GM21447 (cell line): ENCODE data around the gene PXN.
"Not testable (repeated sequence)": the region's sequence is repeated elsewhere in the genome, so short reads cannot be mapped to it uniquely, and the experiment has no call there.

Source experiments
- ATAC-seq: cut with Tn5 transposase; IDR thresholded peaks from one replicate; pipeline ENCODE4 v1.9.1; 2021; ENCODE audit not compliant: unreplicated experiment

PXN gene

GRCh38 chr12:120227233-120228040 is 38.1 kb downstream of the PXN start:
- no peak for ATAC-seq

DNA sequence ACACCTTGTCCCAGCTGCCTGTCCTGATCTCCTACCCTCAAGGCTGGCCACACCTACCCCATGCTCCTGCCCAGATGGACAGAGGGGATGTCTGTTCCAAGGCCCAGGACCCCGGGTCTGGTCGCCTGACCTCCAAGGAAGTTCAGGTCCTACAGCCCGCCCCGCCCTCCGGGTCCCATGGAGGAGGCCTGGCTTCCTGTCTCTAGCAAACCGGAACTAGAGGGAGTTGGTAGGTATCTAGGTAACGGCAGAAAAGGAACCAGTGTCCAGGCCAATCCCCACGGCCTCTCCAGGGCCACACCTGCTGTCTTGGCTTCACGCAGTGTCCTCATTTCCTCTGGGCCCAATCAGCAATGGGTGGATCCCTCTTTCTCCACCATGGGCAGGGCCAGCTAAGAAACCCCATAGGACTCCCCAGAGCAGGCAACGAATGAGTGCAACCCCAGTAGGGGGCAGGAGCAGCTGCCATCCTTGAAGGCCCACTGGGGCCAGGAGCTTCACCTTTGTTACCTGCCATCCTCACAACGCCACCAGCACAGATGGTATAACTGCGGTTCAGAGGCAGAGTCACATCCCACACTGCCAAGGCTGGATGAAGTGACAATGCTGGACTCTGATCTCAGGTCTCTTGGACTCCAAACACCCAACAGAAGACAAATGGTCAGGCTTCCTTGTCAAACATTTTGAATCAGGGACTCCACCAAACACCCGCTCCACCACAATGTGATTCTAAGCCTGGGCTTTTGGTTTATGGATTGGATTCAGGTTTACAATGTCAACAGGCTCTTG is 39.5 kb downstream of the PXN start:
- peak; percentile 56 for ATAC-seq

GRCh38 chr12:120225200-120225558 is 40.4 kb downstream of the PXN start:
- ATAC-seq, result no peak

DNA sequence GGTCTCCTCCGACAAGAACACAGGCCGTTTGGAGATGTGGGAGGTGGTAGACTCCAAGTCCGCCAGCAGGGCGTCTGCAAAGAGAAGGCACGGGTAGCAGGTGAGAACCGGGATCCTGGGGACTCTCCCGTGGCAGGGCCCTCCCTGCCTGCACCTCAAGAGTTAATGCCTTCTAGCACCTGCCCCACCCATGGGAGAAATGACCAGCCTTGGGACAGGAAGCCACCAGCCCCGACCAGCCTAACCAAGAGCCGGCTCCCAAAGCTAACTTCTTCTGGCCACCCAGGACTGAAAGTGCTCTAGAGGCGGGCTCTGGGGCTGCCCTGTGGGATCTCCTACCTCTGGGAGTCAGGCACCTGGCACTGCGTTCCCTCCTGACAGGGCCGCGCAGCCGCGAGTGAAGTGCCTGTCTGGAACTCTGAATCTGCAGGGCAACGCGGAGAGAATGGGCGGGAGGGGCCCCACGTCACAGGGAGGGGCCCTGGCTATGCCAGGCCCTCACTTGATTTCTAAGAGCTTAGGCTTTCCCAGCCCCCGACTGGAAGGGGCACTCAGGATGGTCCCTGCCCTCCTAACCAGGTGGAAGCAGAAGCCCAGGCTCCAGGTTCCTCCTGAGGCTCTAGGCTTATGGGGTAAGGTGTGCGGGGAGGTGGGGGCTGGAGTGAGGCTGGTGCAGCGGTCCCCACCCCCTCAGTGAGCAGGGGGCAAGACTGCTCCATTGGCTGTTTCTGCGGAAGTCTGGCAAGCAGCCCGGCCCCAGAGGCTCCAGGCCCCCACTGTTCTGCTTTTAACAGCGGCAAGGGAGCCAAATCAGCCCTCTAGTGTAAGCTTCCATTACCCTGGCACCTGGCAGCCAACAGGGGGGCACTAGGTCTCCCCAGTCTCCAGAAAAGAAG is 41.0 kb downstream of the PXN start:
- ATAC-seq, result no peak

- ATAC-seq, result no peak
Observed at GRCh38 chr12:120223458-120224303, 41.8 kb downstream of the PXN start.

DNA sequence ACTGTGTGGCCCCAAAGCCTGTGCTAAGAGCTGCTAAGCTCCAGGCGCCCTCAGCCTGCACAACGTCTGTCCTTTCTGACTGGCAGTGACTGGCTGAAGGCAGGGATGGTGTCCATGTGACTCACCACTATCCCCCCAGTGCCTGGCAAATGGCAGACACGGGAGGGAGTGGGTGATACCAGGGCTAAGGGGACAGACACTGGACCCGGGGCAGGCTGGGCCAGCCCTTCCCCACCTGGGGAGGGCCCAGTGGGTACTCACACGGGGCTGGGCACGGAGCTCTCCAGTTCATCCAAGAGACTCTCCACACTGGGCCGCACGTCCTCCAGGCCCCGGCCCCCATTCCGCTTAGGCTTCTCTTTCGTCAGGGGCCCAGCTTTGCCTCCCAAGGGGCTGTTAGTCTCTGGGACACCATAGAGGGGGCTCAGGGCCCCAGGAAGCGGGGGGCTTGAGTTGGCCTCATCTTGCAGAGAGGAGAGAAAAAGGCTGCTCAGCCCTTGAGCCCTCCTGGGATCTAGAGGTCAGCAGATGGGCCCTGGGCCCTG is 43.2 kb downstream of the PXN start:
- no peak for ATAC-seq

DNA sequence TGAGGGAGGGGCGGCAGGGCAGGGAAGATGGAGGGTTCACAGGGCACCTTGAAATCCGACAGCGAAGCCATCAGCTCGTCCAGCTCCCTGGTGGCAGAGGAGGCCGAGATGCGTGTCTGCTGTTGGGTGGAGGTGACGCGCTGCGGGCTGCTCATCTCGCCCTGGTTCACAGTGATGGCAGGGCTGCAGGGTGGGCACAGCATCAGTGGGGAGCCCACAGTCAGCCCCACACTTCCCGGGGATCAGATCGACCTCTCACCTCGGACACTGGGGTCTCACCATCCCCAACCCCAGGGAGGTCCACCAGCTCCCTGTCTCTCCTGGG is 44.0 kb downstream of the PXN start:
- no peak for ATAC-seq

DNA sequence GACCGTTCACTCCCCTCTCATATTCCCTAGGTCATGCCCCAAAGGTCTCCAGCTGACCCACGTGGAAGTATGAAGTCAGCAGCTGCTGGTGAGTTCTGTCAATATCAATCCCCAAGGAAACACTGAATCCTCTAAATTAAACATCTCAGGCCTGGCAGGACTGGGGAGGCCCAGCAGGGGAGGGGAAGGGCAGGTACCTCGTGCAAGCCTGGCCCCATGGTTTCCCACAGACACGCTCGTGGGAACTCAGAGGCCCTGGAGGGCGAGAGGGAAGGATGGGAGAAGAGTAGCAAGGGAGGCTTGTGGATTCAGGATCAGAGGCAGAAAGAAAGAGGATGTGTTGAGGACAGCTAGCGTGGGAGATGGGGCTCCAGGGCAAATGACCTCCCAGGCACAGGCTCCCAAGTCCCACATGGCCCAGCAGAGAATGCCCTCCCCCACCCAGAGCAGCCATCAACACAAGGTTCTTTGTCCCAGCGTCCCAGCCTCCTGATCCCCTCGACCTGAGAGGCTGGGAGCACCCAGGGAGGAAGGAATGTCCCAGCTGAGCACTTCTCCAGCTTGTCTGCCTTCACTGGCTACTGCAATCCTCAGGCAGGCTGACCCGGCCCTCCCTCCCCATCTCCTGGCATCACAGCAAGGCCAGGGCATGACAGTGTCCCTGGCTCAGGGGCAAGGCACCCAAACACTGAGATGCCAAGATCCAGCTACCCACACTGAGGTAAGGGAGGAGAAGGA is 44.5 kb downstream of the PXN start:
- ATAC-seq, result no peak

DNA sequence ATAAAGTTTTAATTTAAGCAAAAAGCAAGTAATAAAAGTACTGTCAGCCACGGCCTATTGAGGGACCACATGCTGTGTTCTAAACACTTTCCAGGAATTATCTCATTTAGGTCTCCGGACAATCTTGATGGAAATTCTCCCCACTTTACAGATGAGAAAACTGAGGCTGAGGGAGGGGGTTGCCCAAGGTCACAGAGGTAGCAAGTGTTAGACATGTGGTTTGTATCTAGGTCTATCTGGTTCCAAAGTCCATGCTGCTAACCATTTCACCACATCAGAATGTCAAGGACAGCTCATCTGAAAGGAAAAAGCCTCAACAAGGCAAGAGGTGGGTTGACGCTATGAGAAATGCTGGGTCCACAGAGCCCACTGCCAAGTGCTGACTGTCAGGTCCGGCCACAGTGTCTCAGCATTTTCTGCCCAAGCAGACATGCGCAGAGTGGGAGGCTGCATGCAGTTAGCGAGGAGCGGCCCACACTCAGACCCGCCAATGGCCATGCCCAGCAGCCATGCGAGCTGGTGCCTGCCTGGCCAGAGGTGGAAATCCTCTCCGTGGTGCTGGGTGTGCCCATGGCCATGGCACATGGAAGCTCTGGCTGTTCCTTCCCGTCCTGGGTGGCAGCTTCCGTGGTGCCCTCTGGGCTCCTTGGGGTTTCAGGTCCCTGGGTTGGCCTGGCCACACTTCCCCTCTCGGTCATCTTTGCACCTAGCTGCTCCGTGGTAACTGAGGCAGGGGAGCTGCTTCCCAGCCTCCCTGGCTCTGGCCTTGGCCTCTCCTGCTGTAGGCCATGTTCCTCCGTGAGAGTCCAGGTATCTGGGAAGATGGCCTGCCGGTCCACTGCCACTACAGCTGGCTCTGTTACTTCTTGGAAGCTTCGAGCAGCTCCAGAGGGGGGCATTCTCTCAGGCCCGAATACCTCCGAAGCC is 46.6 kb downstream of the PXN start:
- no peak for ATAC-seq

- no peak for ATAC-seq
Observed at GRCh38 chr12:120216742-120217605, 48.6 kb downstream of the PXN start.

DNA sequence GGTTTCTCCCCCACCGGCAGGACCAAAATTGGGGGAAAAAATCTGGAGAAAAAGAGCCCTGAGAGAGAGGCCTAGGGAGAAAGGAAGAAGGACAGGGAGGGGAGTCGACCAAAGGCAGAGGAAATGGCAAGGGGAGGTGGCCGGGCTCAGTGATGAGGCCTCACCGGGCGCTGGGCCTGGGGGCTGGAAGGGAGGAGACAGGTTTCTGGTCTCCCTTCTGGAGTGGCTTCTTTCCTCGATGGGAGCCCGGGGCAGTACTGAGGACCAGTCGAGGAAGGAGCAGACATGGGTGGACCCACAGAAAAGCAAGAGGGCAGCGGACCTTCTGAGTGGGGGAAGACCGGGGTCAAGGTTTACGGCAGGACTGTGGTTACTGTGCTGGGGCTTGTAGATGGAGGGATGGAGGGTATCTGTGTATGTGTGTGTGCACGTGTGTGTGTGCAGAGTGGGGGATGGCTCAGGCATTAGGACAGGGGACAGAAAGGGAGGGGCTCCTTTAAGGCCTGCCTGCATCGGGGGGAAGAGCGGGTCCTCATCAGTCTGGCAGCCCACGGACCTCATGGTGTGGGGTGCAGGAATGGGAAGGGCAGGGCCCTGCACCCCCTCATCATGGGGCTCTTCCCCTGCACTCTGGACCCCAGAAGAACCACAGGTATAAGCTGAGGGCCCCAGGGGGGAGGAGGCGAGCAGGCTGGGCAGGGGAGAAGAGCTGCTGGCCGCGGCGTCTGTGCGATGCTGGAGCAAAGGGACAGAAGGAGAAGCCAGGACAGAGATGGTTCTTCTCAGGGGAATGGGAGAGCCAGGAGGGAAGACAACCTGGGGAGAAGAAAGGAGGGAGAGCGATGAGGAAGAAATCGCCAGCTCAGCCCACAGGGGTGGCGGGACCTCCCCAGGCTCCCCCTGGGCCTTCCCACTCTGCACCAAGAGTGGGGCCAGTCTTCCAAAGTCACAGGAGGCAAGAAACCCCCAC is 49.5 kb downstream of the PXN start:
- ATAC-seq, result no peak

- ATAC-seq, result no peak
Observed at GRCh38 chr12:120215357-120215735, 50.2 kb downstream of the PXN start.

DNA sequence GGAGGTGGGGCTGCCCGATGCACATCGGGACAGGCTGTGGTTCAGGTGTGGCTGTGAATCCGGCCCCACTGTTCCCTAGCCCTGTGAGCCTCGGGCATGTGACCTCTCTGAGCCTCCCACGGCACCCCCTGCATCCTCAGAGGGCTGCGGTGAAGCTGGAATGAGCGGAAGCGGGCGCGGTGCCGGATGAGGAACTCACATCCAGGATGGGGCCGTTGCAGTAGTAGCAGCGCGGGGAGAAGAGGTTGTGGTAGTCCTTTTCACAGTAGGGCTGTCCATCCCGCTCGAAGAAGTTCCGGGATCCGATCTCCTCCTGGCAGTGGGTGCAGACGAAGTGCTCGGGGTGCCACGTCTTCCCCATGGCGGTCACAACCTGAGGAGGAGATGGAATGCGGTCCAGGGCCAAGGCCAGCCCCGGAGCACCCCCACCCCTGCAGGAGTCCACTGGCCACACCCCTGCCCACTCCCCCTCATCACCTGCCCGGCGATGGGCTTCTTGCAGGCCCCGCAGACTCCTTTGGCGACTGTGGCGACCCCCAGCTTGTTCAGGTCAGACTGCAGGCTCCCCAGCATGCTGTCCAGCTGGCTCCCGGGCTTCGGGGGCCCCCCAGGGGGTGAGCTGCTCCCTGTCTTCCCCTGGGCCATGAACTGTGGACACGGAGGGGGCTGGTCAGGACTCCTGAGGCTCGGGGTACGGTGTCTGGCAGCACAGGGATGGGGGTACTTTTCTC is 50.7 kb downstream of the PXN start:
- no peak for ATAC-seq

- ATAC-seq, result no peak
Observed at GRCh38 chr12:120213758-120214157, 51.8 kb downstream of the PXN start.

- not testable (repeated sequence) for ATAC-seq
Observed at GRCh38 chr12:120213182-120213581, 52.3 kb downstream of the PXN start.

- ATAC-seq, result no peak
Observed at GRCh38 chr12:120212301-120212700, 53.2 kb downstream of the PXN start.
